Fibroblast of lung (primary cell): Measurements from ENCODE around the gene CASKIN2.

Experiments used
- CTCF ChIP-seq, 2 donors: IDR thresholded peaks in 1 of 2; conservative IDR thresholded peaks in 1 of 2; 1 replicate in 1 of 2; 2 replicates in 1 of 2; pipeline ENCODE4 v1.5.1; 2011 to 2012; ENCODE audit warnings: low read length in 2 of 2, control low read depth in 1 of 2, inconsistent platforms in 1 of 2, low read depth in 1 of 2, mild to moderate bottlenecking in 1 of 2
- EZH2 ChIP-seq: IDR thresholded peaks from 2 replicates; pipeline ENCODE4 v1.5.1; 2012; ENCODE audit warnings: low read length, control low read depth, mild to moderate bottlenecking; ENCODE audit errors: missing control alignments

DNA sequence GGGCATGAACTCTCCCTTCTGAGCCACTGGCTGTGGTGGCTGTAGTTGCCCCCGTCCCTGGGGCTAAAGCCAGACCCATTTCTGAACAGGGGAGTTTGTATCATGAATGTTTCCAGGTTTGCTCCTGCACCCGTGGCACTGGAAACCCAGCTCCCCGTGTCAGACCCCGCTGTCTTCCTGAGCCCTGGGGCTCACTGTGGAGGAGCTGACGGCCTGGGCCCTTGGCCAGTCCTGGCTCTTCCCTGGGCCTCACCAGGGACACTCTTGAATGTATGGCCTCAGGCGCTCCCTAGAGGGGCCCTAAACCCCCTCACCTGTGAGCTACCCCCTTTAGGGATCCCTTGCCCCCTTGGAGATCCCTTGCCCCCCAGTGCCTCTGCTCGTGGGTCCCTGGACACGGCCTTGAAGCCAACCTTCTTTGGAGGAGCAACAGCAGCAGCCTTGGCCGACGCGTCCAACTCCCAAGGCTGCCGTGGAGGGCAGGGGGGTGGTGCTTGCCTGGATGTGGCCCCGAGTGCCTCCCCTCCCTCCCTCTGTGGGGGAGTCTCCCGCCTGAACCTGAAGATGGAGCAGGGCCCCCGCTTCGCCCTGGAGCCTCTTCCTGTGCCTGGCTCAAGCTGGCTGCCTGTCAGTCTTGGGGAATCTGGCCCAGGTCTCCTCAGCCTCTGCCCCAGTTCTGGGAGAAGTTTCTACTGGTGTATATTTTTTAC is 15.9 kb downstream of the CASKIN2 start:
- TF ChIP-seq CTCF (conservative IDR thresholded peaks at IDR 0.05 in 1 of 2, IDR thresholded peaks at IDR 0.05 in 1 of 2; ENCODE audit: low read depth in 1 of 2, low read length in 2 of 2) (no peak), EZH2 (no peak)
